Neural progenitor cell (in vitro differentiated cells): ENCODE results near the gene GHR. TPM values are rescaled to one million over a fixed set of nuclear protein-coding genes. Genes with fewer than 3 reads are reported as not detected.

Source experiments
- DNase-seq: peaks from one replicate; pipeline ENCODE4 v3.0.0-alpha.2; 2016; ENCODE audit warnings: low spot score
- H2AFZ ChIP-seq: fragments of 200-600 bp; sonication (generic); replicated peaks from 2 replicates; pipeline ENCODE4 v1.6.1; 2016; ENCODE audit warnings: antibody characterized with exemption
- H3F3A ChIP-seq: fragments of 200-600 bp; sonication (generic); 2 replicates; pipeline ENCODE4 v1.6.1; 2016; ENCODE audit warnings: antibody characterized with exemption, low read depth
- H3K27ac ChIP-seq: fragments of 200-600 bp; sonication (generic); 2 replicates; pipeline ENCODE4 v1.5.1; 2016; ENCODE audit warnings: mild to moderate bottlenecking
- H3K27me3 ChIP-seq: fragments of 200-600 bp; sonication (generic); 2 replicates; pipeline ENCODE4 v1.6.1; 2016; ENCODE audit warnings: mild to moderate bottlenecking, moderate library complexity
- H3K36me3 ChIP-seq: fragments of 200-600 bp; sonication (generic); 2 replicates; pipeline ENCODE4 v1.5.1; 2016
- H3K4me1 ChIP-seq: fragments of 200-600 bp; sonication (generic); 2 replicates; pipeline ENCODE4 v1.6.1; 2016; ENCODE audit warnings: mixed run types
- H3K4me2 ChIP-seq: fragments of 200-600 bp; sonication (generic); 2 replicates; pipeline ENCODE4 v1.6.1; 2016
- H3K4me3 ChIP-seq: fragments of 200-600 bp; sonication (generic); 2 replicates; pipeline ENCODE4 v1.5.1; 2016
- H3K79me2 ChIP-seq: fragments of 200-600 bp; sonication (generic); 2 replicates; pipeline ENCODE4 v1.6.1; 2016; ENCODE audit warnings: low read depth
- H3K9ac ChIP-seq: fragments of 200-600 bp; sonication (generic); 2 replicates; pipeline ENCODE4 v1.6.1; 2016
- H3K9me3 ChIP-seq: fragments of 200-600 bp; sonication (generic); 2 replicates; pipeline ENCODE4 v1.5.1; 2016; ENCODE audit warnings: low read depth
- H4K20me1 ChIP-seq: fragments of 200-600 bp; sonication (generic); 2 replicates; pipeline ENCODE4 v1.6.1; 2016; ENCODE audit warnings: low read depth
- H3K27ac Mint-ChIP-seq: 3 replicates; pipeline ENCODE4 v1.8.0; 2021; ENCODE audit warnings: mixed read lengths
- H3K27me3 Mint-ChIP-seq: 2 replicates; pipeline ENCODE4 v1.8.0; 2022; ENCODE audit warnings: low read depth, mild to moderate bottlenecking, inconsistent platforms, moderate library complexity, mixed read lengths; ENCODE audit not compliant: insufficient read depth
- H3K36me3 Mint-ChIP-seq: 3 replicates; pipeline ENCODE4 v1.8.0; 2021; ENCODE audit warnings: mixed read lengths
- H3K4me1 Mint-ChIP-seq: 3 replicates; pipeline ENCODE4 v1.8.0; 2021; ENCODE audit warnings: mixed read lengths
- H3K4me3 Mint-ChIP-seq: 3 replicates; pipeline ENCODE4 v1.8.0; 2021; ENCODE audit warnings: mild to moderate bottlenecking, moderate library complexity, mixed read lengths
- H3K9me3 Mint-ChIP-seq: 3 replicates; pipeline ENCODE4 v1.8.0; 2020; ENCODE audit warnings: mixed read lengths
- EZH2 ChIP-seq: fragments of 200-600 bp; sonication (generic); IDR thresholded peaks from 2 replicates; pipeline ENCODE4 v1.6.1; 2017; ENCODE audit warnings: antibody characterized with exemption, mild to moderate bottlenecking, moderate library complexity
- EZH2phosphoT487 ChIP-seq: fragments of 200-600 bp; sonication (generic); IDR thresholded peaks from 2 replicates; pipeline ENCODE4 v1.6.1; 2017; ENCODE audit warnings: antibody characterized with exemption
- total RNA-seq: library from RNA; depleted of rRNA; stranded (reverse); fragments of >200 nt; gene quantifications from 2 replicates; pipeline ENCODE4 v1.2.3, GENCODE V29; 2015; ENCODE audit warnings: low replicate concordance
- TF ChIP-seq, protein P1 (sequence below): fragments of 200-600 bp; sonication (generic); IDR thresholded peaks from 2 replicates; pipeline ENCODE4 v1.5.1; 2017; ENCODE audit warnings: antibody characterized with exemption, mild to moderate bottlenecking

GHR gene
- 0.07 and 0.28 TPM in 2 replicates for total RNA-seq

DNA sequence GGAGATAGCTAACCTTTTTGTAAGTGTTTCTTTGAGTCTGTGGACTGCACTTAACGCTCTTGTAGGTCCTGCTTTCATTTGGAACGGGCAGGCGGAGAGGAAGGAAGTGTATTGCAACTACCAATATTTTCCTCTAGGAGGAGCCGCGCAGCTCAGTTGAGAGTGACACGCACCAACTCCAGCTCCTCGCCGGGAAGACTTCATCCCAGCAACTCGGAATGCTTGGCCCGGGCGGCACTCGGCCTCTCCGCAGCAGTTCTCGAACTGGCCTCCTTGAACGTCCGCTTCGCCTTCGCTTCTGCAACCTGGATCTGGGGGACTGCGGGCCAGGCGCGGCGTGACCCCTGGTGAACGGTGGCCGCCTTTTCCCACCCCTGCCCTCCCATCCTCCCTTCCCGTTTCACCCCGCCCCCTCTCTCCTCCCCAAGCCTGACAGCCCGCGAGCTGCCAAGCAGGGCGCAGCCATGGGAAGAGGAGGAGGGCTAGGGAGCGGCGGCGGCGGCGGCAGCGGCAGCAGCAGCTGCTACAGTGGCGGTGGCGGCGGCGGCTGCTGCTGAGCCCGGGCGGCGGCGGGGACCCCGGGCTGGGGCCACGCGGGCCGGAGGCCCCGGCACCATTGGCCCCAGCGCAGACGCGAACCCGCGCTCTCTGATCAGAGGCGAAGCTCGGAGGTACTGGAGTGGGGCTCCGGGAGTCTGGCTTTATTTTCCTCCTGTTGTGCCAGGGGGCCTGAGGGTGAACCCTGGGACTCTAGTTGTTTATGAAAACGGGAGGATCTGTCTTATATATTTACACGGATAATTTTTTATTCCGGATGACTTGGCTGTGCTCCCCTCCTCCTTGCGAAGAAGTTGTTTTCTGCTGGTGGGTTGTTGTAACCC lies at the start of gene GHR:
Gene GHR, plus strand, starts transcription at position 155 of the 881 bp plus-strand sequence. CDS start 142,436 bp downstream, outside the sequence.
- Mint-ChIP-seq H3K4me1 (no peaks in the 10 kb centered on the region), H3K27ac (no peak within 1 kb of the TSS), H3K9me3 (peaks cover under 1% of the 10 kb centered on the region), H3K4me3 (no peak within 1 kb of the TSS), H3K36me3 (no peaks in the 10 kb centered on the region), H3K27me3 (no peaks in the 10 kb centered on the region)
- H3F3A ChIP-seq: peaks cover 13% of the 10 kb centered on the region
- H3K4me2 ChIP-seq: peak within 1 kb of the TSS; percentile 81
- DNase-seq: peak; percentile 93
- no peak within 1 kb of the TSS for H3K9ac ChIP-seq
- TF ChIP-seq EZH2 (no peak), EZH2phosphoT487 (no peak)
- TF ChIP-seq, protein P1, sequence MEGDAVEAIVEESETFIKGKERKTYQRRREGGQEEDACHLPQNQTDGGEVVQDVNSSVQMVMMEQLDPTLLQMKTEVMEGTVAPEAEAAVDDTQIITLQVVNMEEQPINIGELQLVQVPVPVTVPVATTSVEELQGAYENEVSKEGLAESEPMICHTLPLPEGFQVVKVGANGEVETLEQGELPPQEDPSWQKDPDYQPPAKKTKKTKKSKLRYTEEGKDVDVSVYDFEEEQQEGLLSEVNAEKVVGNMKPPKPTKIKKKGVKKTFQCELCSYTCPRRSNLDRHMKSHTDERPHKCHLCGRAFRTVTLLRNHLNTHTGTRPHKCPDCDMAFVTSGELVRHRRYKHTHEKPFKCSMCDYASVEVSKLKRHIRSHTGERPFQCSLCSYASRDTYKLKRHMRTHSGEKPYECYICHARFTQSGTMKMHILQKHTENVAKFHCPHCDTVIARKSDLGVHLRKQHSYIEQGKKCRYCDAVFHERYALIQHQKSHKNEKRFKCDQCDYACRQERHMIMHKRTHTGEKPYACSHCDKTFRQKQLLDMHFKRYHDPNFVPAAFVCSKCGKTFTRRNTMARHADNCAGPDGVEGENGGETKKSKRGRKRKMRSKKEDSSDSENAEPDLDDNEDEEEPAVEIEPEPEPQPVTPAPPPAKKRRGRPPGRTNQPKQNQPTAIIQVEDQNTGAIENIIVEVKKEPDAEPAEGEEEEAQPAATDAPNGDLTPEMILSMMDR: peak; percentile 69
- peaks cover 3% of the 10 kb centered on the region for H3K4me1 ChIP-seq
- H3K9me3 ChIP-seq: no peaks in the 10 kb centered on the region
- H3K4me3 ChIP-seq: peak within 1 kb of the TSS; percentile 69
- no peaks in the 10 kb centered on the region for H4K20me1 ChIP-seq
- no peaks in the 10 kb centered on the region for H3K36me3 ChIP-seq
- peak within 1 kb of the TSS; percentile 98 for H2AFZ ChIP-seq
- no peak within 1 kb of the TSS for H3K27ac ChIP-seq
- H3K27me3 ChIP-seq: peaks cover 31% of the 10 kb centered on the region
- H3K79me2 ChIP-seq: no peaks in the 10 kb centered on the region

DNA sequence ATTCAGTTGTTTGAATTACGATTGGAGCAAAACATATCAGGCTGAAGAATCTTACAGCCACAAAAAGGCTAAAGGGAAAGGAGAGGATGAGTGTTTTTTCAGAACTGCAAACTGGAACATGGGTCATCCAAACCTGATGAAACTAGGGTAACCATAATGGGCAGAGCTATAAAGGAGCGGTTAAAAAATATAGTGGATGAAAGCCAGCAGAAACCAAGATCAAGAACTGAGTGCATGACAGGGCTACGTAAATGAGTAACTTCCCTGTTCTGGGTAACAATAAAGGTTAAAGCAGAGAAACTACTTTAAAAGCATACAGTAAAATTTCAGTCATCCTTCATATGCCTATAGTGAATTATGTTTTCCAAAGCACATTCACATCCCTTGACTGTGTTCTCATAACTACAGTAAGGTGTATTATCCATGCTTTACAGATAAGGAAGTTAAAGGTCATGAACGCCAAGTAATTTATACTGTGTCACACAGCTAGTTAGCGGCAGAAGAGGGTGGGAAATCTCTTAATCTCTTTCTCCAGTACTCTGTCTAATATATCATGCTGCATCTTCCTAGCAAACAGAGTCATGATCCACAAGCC lies 48.5 kb upstream of the GHR start:
- H3K36me3 ChIP-seq: no peaks in the 10 kb centered on the region
- no peaks in the 10 kb centered on the region for H4K20me1 ChIP-seq
- H3F3A ChIP-seq: no peaks in the 10 kb centered on the region
- Mint-ChIP-seq H3K36me3 (no peaks in the 10 kb centered on the region), H3K4me1 (no peaks in the 10 kb centered on the region), H3K9me3 (no peaks in the 10 kb centered on the region), H3K27me3 (peaks cover 3% of the 10 kb centered on the region), H3K4me3 (no peak overlapping the region), H3K27ac (no peak overlapping the region)
- no peaks in the 10 kb centered on the region for H3K79me2 ChIP-seq
- no peak for TF ChIP-seq EZH2
- no peak for TF ChIP-seq EZH2phosphoT487
- TF ChIP-seq, protein P1: no peak
- H3K4me1 ChIP-seq: no peaks in the 10 kb centered on the region
- no peak for DNase-seq
- H3K4me2 ChIP-seq: no peak overlapping the region
- no peak overlapping the region for H3K27ac ChIP-seq
- H2AFZ ChIP-seq: no peak overlapping the region
- H3K4me3 ChIP-seq: no peak overlapping the region
- H3K9ac ChIP-seq: no peak overlapping the region
- no peaks in the 10 kb centered on the region for H3K27me3 ChIP-seq
- H3K9me3 ChIP-seq: no peaks in the 10 kb centered on the region

GRCh38 chr5:42377496-42377895 lies 45.7 kb upstream of the GHR start:
- H4K20me1 ChIP-seq: no peaks in the 10 kb centered on the region
- no peaks in the 10 kb centered on the region for H3K79me2 ChIP-seq
- Mint-ChIP-seq H3K36me3 (no peaks in the 10 kb centered on the region), H3K9me3 (no peaks in the 10 kb centered on the region), H3K4me3 (no peak overlapping the region), H3K27me3 (no peaks in the 10 kb centered on the region), H3K4me1 (no peaks in the 10 kb centered on the region), H3K27ac (no peak overlapping the region)
- H3K27ac ChIP-seq: no peak overlapping the region
- H3K4me3 ChIP-seq: no peak overlapping the region
- H3F3A ChIP-seq: no peaks in the 10 kb centered on the region
- H3K4me1 ChIP-seq: no peaks in the 10 kb centered on the region
- H3K9ac ChIP-seq: no peak overlapping the region
- no peak overlapping the region for H3K4me2 ChIP-seq
- H3K27me3 ChIP-seq: no peaks in the 10 kb centered on the region
- H2AFZ ChIP-seq: no peak overlapping the region
- TF ChIP-seq EZH2phosphoT487 (no peak), EZH2 (no peak)
- TF ChIP-seq, protein P1: no peak
- H3K36me3 ChIP-seq: no peaks in the 10 kb centered on the region
- no peak for DNase-seq
- no peaks in the 10 kb centered on the region for H3K9me3 ChIP-seq
